Mesothelial cell of epicardium (in vitro differentiated cells): ENCODE data around the gene CTBP1. TPM values are rescaled to one million over a fixed set of nuclear protein-coding genes. Genes with fewer than 3 reads are reported as not detected.

Experiments used
- DNase-seq, 2 experiments: peaks; one replicate each; pipeline ENCODE4 v3.0.0; 2021; ENCODE audit warnings: low spot score in 2 of 2; ENCODE audit not compliant: unreplicated experiment in 2 of 2
- H3K27ac Mint-ChIP-seq: 2 replicates; pipeline ENCODE4 v1.8.0; 2021; ENCODE audit warnings: mixed read lengths
- H3K27me3 Mint-ChIP-seq: 2 replicates; pipeline ENCODE4 v1.8.0; 2021; ENCODE audit warnings: low read depth, mixed read lengths
- H3K36me3 Mint-ChIP-seq: 2 replicates; pipeline ENCODE4 v1.8.0; 2021; ENCODE audit warnings: mixed read lengths
- H3K4me1 Mint-ChIP-seq: 2 replicates; pipeline ENCODE4 v1.8.0; 2021; ENCODE audit warnings: mixed read lengths
- H3K4me3 Mint-ChIP-seq: 2 replicates; pipeline ENCODE4 v1.8.0; 2021; ENCODE audit warnings: mild to moderate bottlenecking, moderate library complexity, mixed read lengths
- H3K9me3 Mint-ChIP-seq: 2 replicates; pipeline ENCODE4 v1.8.0; 2021; ENCODE audit warnings: mixed read lengths
- CTCF ChIP-seq: fragments of 200-600 bp; sonication (generic); IDR thresholded peaks from one replicate; pipeline ENCODE4 v1.5.0; 2021; ENCODE audit warnings: antibody characterized with exemption; ENCODE audit not compliant: unreplicated experiment
- total RNA-seq: library from RNA; stranded (reverse); gene quantifications from 3 replicates; pipeline ENCODE4 v1.2.1, GENCODE V29; 2021

CTBP1 gene
- total RNA-seq, 1 donor from 2014 or later, result 194 TPM

- no peak overlapping the region for H3K4me3 Mint-ChIP-seq
- TF ChIP-seq CTCF, result no peak
- no peak for DNase-seq
- no peaks in the 10 kb centered on the region for H3K27me3 Mint-ChIP-seq
- H3K4me1 Mint-ChIP-seq, result peaks cover 9% of the 10 kb centered on the region
- peaks cover 34% of the 10 kb centered on the region for H3K36me3 Mint-ChIP-seq
- H3K27ac Mint-ChIP-seq, result no peak overlapping the region
- no peaks in the 10 kb centered on the region for H3K9me3 Mint-ChIP-seq
Observed at GRCh38 chr4:1236103-1236641, 12.8 kb downstream of the CTBP1 start.

- Mint-ChIP-seq H3K27me3 (no peaks in the 10 kb centered on the region), H3K4me3 (no peak overlapping the region), H3K27ac (no peak overlapping the region)
Observed at GRCh38 chr4:1235381-1236102, 13.4 kb downstream of the CTBP1 start.

GRCh38 chr4:1234811-1235292 is 14.1 kb downstream of the CTBP1 start:
- no peak for DNase-seq
- no peak for TF ChIP-seq CTCF
- Mint-ChIP-seq H3K9me3 (no peaks in the 10 kb centered on the region), H3K27ac (no peak overlapping the region), H3K4me3 (no peak overlapping the region), H3K36me3 (peaks cover 37% of the 10 kb centered on the region), H3K4me1 (peaks cover 9% of the 10 kb centered on the region), H3K27me3 (no peaks in the 10 kb centered on the region)

More at GRCh38 chr4:1235381-1236102, 13.4 kb downstream of the CTBP1 start:
- no peak for TF ChIP-seq CTCF
- DNase-seq, result no peak
- H3K4me1 Mint-ChIP-seq, result peaks cover 9% of the 10 kb centered on the region
- no peaks in the 10 kb centered on the region for H3K9me3 Mint-ChIP-seq
- H3K36me3 Mint-ChIP-seq, result peaks cover 38% of the 10 kb centered on the region

- H3K4me1 Mint-ChIP-seq, result peaks cover 9% of the 10 kb centered on the region
- peak overlapping the region; percentile 61 for H3K27ac Mint-ChIP-seq
- no peaks in the 10 kb centered on the region for H3K27me3 Mint-ChIP-seq
- H3K9me3 Mint-ChIP-seq, result no peaks in the 10 kb centered on the region
- no peak for DNase-seq
- peaks cover 39% of the 10 kb centered on the region for H3K36me3 Mint-ChIP-seq
- H3K4me3 Mint-ChIP-seq, result no peak overlapping the region
- no peak for TF ChIP-seq CTCF
Observed at GRCh38 chr4:1234309-1234695, 14.6 kb downstream of the CTBP1 start.

- no peak for TF ChIP-seq CTCF
- Mint-ChIP-seq H3K9me3 (no peaks in the 10 kb centered on the region), H3K27me3 (no peaks in the 10 kb centered on the region), H3K4me3 (no peak overlapping the region), H3K36me3 (peaks cover 36% of the 10 kb centered on the region), H3K27ac (peak overlapping the region; percentile 77), H3K4me1 (peaks cover 9% of the 10 kb centered on the region)
- no peak for DNase-seq
Observed at GRCh38 chr4:1233641-1234308, 15.2 kb downstream of the CTBP1 start.
